Measurements from ENCODE around the gene NRDE2.

The NRDE2 gene

GRCh38 chr14:90330203-90331196 is 1.2 kb downstream of the NRDE2 start:
- POLR2A ChIA-PET = interaction anchor here (0.5 kb wide), 1 partner anchor 67 kb away, joined by 3 read pairs; no protein-coding TSS in a partner anchor
- DNase-seq (ENCODE audit: extremely low spot score) = no peak
- CTCF ChIA-PET = interaction anchor here (1.2 to 1.9 kb wide), 3 partner anchors 9 to 96 kb away, joined by 3 to 7 read pairs (median 4); no protein-coding TSS in a partner anchor
- TF ChIP-seq CTCF (IDR thresholded peaks at IDR 0.05; ENCODE audit: control extremely low read depth, extremely low read depth, low read depth, missing control alignments) = no peak

- ChIA-PET POLR2A (no interaction called here), CTCF (interaction anchor here (1.7 kb wide), 1 partner anchor 9 kb away, joined by 4 read pairs; no protein-coding TSS in a partner anchor)
- no peak for TF ChIP-seq CTCF (IDR thresholded peaks at IDR 0.05; ENCODE audit: control extremely low read depth, extremely low read depth, low read depth, missing control alignments)
- DNase-seq (ENCODE audit: extremely low spot score) = no peak
Observed at GRCh38 chr14:90321891-90322290, 9.8 kb downstream of the NRDE2 start.

DNA sequence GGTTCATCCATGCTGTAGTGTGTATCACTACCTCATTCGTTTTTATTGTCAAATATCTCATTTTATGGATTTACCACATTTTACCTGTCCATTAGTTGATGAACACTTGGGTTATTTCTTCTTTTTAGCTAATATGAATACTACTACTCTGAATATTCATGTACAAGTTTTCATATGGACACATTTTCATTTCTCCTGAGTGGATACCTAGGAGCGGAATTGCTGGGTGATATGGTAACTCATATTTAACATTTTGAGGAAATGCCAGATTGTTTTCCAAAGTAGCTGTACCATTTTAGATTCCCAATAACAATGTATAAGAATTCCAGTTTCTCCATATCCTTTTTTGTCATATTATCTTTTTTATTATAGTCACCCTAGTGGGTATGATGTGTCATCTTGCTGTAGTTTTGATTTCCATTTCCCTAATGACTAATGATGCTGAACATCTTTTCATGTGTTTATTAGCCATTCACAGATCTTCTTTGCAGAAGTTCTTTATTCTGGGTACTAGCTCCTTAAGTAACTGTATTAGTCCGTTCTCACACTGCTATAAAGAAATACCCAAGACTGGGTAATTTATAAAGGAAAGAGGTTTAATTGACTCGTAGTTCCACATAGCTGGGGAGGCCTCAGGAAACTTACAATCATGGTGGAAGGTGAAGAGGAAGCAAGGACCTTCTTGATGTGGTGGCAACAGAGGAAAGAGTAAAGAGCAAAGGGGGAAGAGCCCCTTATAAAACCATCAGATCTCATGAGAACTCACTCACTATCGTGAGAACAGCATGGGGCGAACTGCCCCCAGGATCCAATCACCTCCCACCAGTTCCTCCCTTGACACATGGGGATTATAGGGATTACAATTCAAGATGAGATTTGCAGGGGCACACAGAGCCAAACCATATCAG is 11.9 kb downstream of the NRDE2 start:
- CTCF ChIA-PET = interaction anchor here (0.8 to 2.1 kb wide), 3 partner anchors 10 to 377 kb away, joined by 3 to 6 read pairs (median 4); no protein-coding TSS in a partner anchor
- DNase-seq (ENCODE audit: extremely low spot score) = no peak
- TF ChIP-seq CTCF (IDR thresholded peaks at IDR 0.05; ENCODE audit: control extremely low read depth, extremely low read depth, low read depth, missing control alignments) = no peak
- POLR2A ChIA-PET = no interaction called here

DNA sequence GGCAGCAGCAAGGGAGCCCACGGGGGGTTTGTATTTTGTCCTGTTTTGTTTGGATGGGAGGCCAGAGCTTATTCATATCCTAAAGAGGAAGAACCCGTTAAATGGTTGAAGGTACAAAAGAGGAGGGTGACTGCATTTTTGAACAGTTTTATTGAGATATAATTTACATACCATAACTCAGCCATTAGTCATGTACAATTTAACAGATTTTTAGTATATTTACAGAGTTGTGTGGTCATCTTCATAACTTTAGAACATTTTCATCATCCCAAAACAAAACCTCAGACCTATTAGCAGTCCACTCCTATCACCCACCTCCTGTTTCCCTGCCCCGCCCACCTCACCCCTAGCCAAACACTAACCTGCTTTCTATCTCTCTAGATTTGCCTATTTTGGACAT is 12.6 kb downstream of the NRDE2 start:
- no peak for DNase-seq (ENCODE audit: extremely low spot score)
- POLR2A ChIA-PET = no interaction called here
- TF ChIP-seq CTCF (IDR thresholded peaks at IDR 0.05; ENCODE audit: control extremely low read depth, extremely low read depth, low read depth, missing control alignments) = no peak
- CTCF ChIA-PET = interaction anchor here (0.8 to 2.1 kb wide), 3 partner anchors 9 to 378 kb away, joined by 3 to 6 read pairs (median 4); no protein-coding TSS in a partner anchor

GRCh38 chr14:90318016-90318415 is 13.7 kb downstream of the NRDE2 start:
- CTCF ChIA-PET = interaction anchor here (1.3 to 2.1 kb wide), 4 partner anchors 8 to 17 kb away, joined by 4 to 6 read pairs (median 4); no protein-coding TSS in a partner anchor
- POLR2A ChIA-PET = interaction anchor here (0.5 kb wide), 1 partner anchor 810 kb away, joined by 3 read pairs; no protein-coding TSS in a partner anchor
- DNase-seq (ENCODE audit: extremely low spot score) = no peak
- no peak for TF ChIP-seq CTCF (IDR thresholded peaks at IDR 0.05; ENCODE audit: control extremely low read depth, extremely low read depth, low read depth, missing control alignments)

GRCh38 chr14:90317286-90317685 is 14.5 kb downstream of the NRDE2 start:
- ChIA-PET POLR2A (no interaction called here), CTCF (interaction anchor here (1.3 to 1.6 kb wide), 3 partner anchors 10 to 16 kb away, joined by 4 to 5 read pairs (median 4); no protein-coding TSS in a partner anchor)
- no peak for TF ChIP-seq CTCF (IDR thresholded peaks at IDR 0.05; ENCODE audit: control extremely low read depth, extremely low read depth, low read depth, missing control alignments)
- DNase-seq (ENCODE audit: extremely low spot score) = no peak

Measured in GM10248 (cell line).